GM10266 (cell line): ENCODE measurements around the gene FAM110A.

Experiments
- DNase-seq: peaks from one replicate; pipeline ENCODE4 v3.0.0; 2012; ENCODE audit errors: extremely low spot score
- TF ChIP-seq, protein P1 (sequence below): IDR thresholded peaks from 2 replicates; pipeline ENCODE4 v1.5.1; 2012; ENCODE audit warnings: mild to moderate bottlenecking, low read depth; ENCODE audit not compliant: control insufficient read depth, insufficient read depth; ENCODE audit errors: missing control alignments

FAM110A gene

DNA sequence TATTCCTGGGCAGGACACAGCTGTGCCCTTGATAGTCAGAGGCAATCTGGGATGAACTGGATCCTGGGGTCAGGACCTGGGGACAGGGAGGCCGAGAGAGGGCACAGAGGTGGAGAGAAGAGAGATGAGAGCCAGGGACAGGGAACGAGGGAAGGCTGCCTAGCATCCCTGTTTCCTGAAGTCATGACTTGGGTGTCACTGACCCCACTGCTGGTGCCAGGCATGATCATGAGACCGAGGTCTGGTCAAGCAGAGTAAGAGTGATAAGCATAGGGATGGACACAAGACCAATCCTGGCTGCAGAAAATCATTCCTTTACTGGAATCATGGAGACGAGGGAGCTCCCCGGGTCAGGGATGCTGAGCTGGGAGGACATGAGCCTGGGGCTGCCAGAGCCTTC, 36.1 kb downstream of the FAM110A start:
- DNase-seq: no peak
- TF ChIP-seq, protein P1, sequence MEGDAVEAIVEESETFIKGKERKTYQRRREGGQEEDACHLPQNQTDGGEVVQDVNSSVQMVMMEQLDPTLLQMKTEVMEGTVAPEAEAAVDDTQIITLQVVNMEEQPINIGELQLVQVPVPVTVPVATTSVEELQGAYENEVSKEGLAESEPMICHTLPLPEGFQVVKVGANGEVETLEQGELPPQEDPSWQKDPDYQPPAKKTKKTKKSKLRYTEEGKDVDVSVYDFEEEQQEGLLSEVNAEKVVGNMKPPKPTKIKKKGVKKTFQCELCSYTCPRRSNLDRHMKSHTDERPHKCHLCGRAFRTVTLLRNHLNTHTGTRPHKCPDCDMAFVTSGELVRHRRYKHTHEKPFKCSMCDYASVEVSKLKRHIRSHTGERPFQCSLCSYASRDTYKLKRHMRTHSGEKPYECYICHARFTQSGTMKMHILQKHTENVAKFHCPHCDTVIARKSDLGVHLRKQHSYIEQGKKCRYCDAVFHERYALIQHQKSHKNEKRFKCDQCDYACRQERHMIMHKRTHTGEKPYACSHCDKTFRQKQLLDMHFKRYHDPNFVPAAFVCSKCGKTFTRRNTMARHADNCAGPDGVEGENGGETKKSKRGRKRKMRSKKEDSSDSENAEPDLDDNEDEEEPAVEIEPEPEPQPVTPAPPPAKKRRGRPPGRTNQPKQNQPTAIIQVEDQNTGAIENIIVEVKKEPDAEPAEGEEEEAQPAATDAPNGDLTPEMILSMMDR: no peak

DNA sequence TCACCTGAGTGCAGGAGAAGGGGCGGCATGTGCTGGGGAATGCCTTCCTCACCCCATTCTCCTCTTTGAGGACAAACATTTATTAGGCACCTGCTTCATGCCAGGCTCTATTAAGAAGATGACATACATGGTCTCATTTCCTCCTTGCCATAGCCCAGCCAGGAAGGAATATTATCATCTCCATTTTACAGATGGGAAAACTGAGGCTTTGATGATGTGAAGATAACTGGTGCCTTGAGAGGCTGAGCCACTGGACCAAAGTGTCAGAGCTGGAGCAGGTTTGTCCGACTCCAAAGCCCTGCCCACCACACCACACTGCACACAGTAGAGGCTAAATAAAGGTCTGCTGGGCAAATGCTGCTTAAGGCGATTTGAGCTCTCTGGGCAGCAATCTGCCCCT, 37.2 kb downstream of the FAM110A start:
- no peak for DNase-seq
- TF ChIP-seq, protein P1: no peak

DNA sequence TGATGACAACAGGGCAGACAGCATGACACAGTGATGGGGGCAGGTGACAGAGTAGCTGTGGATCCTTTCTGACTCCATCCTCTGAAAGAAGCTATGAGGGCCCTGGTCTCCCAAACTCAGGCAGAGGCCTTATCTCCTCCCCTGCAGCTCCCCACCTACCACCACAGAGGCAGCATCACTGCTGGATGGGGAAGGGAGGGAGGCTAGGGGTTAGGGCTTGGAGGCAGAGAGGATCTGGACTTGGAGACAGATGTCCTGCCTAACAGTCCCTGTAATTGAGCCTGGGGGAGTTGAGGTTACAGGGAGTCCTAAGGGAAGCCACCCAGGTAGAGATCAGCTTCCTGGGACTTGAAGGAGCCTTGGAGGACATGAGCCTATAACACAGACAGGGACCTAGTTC, 37.9 kb downstream of the FAM110A start:
- TF ChIP-seq, protein P1: no peak
- DNase-seq: no peak

DNA sequence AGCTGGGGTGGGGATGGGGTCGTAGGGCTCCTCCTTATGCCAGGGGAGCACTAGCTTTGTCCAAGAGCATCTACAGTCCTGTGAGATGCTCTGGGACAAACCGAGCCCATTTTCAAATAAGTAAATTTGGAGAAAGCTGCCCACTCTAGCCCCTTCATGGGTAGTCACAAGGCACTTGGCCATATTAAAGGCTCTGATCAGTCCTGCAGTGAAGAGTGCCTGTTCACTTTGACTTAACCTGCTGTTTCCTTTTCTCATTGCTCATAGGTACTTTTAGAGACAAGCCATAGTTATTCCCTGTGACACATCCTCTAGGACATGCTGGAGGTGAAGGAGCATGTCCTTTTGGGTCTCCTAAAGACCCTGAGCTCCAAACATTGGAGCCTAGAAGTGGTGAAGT, 38.4 kb downstream of the FAM110A start:
- TF ChIP-seq, protein P1: no peak
- no peak for DNase-seq

DNA sequence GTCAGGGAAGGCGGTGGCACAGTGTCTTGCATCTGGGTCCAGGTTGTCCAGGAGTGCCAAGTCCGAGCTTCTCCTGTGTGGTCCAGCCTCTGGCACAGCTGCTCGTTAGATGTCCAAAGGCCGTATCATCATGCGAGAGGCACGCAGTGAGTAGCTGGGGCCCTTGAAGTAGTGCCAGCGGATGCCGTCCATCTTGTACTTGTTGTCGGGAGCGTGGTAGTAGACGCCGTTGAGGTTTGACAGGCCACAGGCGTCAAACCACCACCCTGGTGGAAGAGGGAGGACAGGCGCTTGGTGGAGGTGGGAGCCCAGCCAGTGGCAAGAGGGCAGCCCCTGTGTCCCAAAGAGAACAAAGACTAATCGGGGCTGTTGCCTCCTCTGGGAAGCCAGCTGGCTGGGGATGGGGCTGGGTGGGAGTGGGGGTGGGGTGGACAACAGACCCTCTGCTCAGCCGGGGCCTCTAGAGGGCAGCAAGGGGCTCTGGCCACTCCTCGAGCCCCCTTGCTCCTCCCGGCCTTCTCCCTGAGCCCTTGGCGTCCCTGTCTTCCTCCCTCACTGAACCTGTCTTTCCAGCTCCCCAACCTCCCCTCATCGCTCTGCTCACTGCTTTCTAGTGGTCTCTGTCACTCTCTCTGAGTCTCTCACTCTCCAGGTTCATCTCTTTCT, 39.5 kb downstream of the FAM110A start:
- DNase-seq: no peak
- TF ChIP-seq, protein P1: no peak

DNA sequence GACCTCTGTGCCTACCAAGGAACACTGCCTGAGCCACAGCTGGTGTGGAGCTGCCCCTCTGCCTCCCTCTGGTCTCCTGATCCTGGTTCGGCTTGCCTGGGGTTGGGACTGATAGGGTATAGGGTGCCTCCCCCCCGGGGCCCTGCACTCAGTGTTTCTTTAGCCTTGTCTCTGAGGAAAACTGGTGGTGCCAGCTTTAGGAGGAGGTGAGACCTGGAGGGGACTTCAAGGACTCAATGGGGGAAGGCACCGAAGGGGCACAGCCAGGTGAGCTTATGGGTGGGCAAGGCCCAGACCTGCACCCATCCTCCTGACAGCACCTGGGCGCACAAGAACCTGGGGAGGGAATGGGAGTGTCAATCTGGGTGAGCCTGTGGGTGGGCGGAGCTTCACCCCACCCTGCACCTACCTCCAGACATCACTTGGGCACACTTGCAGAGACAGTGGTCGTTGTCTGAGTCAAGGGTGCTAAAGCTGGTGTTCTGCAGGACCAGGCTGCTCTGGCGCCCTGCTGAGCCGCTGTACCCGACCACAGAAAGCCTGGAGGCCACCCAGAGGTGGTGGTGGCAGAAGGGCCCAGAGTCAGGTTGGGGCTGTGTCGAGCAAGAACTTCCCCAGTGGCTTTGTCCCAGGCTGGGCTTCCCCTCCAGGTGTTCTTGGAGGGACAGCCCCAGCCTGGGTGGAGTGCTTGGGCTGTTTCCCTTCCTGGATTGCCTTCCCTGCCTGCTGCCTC, 40.5 kb downstream of the FAM110A start:
- DNase-seq: no peak
- TF ChIP-seq, protein P1: no peak

DNA sequence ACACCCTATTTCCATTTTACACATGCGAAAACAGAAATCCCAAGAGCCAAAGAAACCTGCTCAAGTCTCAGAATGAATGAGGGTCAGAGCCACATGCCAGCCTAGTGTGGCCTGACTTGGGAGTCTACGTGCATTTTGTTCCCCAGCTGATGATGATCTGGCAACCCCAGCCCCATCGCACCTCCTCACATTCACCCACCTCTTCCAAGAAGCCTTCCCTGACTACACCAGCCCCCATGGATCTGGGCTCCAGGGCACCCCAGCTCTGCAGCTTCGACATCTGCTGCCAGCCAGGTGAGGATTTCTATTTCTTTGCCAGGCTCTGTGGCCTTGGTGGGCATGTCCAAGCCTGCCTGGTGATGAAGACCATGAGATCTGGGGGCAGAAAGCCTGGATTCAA, 41.6 kb downstream of the FAM110A start:
- TF ChIP-seq, protein P1: no peak
- no peak for DNase-seq
